Renal cortical epithelial cell (primary cell): ENCODE results near the gene TEAD4. TPM values are rescaled to one million over a fixed set of nuclear protein-coding genes. Genes with fewer than 3 reads are reported as not detected.

Experiments used
- DNase-seq: peaks from one replicate; pipeline ENCODE4 v3.0.0-alpha.2; 2011; ENCODE audit warnings: low read depth
- total RNA-seq: library from RNA; depleted of rRNA; stranded (reverse); fragments of >200 nt; gene quantifications from 2 replicates; pipeline ENCODE4 v1.2.3, GENCODE V29; 2014

TEAD4 gene
- total RNA-seq, 1 donor from 2014 or later = 15.3 TPM

DNA sequence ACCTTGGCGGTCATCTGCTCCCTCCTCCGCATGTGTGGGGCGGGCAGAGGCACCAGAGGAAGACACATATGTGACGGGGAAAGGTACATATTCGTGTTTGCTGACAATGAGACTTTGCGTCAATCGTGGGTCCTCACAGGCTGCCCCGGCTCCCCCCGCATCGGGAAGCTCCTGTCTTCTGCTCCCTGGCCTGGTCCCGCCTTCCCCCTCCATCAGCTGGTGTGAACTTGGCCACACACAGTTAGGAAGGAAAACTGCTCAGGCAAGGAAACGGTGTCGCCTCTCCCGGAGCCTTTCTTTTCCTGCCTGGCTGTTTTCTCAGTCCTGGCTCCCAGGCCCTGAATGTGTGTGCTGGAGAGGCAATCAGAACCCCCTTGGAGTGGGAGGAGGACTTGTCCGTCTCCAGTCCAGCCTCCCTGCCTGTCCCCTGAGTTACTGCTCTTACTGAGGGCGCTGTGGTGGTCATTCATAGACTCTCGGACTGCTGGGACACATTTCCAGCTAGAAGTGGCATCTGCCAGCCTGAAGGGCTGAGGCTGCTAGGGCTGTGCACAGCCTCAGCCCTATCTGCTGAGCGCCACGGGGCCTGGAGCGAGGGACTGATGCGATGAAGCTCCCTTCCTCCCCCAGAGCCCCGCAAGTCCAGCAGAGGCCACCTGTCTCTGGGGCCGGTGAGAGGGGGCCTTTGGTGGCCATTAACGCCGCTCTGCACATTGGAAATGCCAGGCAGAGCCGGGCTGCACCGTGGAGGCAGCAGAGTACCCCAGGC lies 73.8 kb downstream of the TEAD4 start:
- DNase-seq = no peak

DNA sequence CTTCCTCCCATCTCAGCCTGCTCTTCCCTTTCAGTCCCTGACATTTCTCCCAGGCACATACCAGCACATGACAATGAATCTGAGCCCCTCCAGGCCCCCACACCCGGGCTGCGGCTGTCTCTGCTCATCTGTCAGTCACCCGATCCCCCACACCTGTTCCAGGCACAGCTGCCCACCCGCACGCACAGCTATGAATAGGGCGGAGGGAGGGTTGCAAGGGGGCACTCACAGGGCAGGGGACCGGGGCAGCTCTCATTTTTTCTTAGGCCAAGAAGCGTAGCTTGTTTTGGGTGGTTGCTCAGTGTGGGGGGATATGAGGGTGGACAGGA lies 74.3 kb downstream of the TEAD4 start:
- no peak for DNase-seq

GRCh38 chr12:3034067-3034750 lies 75.0 kb downstream of the TEAD4 start:
- DNase-seq = peak; percentile 45

- DNase-seq = peak; percentile 15
Observed at GRCh38 chr12:3035171-3035570, 76.0 kb downstream of the TEAD4 start.

- DNase-seq = no peak
Observed at GRCh38 chr12:3035815-3036702, 76.9 kb downstream of the TEAD4 start.

- no peak for DNase-seq
Observed at GRCh38 chr12:3036901-3037600, 77.9 kb downstream of the TEAD4 start.

- no peak for DNase-seq
Observed at GRCh38 chr12:3038166-3038565, 79.0 kb downstream of the TEAD4 start.

DNA sequence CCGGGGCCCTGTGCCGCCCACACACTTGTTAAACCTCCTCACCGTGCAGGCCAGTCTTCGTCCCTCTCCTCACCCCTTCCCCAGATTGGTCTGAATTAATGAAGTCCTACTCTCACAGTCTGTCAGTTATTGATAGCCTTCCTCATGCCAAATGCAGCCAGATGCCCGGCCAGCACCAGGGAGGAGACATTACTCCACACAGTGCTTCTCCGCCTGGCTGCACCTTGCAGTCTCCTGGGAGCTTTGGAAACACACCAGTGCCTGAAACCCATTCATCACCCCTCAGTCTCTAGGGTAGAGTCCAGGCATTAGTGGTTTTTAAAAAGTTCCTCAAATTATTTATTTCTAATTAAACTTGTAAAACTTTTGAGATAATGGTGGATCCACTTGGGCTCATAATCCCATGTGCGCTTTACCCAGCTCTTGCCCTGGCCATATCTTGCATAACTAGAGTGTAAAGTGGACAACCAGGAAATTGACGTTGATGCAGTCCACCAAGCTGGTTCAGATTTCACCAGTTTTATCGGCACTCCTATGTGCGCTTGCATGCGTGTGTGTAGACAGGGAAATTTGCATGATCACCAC lies 79.8 kb downstream of the TEAD4 start:
- DNase-seq = no peak

GRCh38 chr12:3040026-3040656 lies 80.9 kb downstream of the TEAD4 start:
- DNase-seq = no peak

DNA sequence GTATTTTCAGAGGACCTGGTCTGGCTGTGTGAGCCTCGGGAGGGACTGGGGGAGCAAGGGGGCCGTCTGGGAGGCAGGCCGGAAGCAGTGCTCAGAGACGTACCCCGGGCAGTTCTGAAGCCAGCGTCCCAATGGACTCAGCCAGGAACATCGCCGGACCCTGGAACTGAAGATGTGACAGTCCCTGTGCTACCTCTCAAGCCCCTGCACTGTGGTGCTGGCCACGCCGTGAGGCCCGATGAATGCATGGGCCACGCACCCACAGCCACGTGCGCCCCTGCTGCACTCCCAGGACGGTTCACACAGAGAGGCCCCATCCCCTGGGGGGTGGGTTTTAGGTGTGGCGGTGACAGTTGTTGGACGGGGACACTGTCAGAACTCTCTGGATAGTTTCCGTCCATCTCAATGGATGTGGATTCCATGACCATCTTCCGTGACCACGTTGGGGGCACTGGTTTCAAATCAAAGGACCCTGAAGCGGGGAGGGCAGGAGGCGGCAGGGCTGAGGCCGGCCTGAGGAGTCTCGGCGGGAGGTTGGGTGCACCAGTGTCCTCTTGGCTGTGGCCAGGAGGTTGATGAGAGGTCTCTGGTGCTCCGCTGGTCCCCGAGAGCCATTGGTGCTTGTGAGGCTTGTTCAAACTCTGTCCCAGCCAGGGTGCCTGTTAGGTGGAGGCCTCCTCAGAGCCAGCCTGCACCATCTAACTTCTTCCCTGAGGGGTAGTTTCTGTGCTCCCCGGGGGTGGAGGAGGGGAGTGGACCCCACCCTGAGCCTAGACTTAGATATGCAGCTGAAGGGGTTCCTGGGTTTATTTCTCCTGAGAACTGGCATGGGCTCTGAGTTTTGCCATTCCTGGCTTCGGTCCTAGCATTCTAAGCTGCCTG lies 81.7 kb downstream of the TEAD4 start:
- no peak for DNase-seq

DNA sequence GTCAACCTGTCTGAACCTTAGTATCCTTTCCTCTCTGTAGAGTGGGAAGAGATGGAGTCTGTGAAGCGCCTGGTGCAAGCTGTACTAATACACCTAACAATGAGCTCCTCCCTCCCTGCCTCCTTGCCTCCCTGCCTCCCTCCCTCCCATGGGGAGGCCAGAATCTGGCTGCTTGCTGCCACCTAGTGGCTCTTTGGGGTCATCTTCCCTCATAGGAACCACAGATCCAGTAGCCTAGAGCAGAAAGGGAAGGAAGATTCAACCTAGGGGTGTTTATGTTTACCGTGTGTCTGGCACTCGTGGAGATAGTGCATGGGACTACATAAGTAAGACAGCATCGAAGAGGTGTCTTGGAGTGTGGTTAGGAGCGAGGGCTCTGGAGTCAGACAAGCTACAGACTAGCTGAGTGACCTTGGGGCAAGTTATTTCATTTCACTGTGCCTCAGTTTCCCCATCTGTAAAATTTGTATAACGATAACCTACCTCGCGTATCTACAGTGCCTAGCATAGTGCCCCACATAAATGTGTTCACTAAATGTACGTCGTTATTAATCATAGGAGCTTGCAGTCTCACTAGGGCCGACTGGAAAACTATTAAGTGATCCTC lies 82.5 kb downstream of the TEAD4 start:
- DNase-seq = peak; percentile 54

DNA sequence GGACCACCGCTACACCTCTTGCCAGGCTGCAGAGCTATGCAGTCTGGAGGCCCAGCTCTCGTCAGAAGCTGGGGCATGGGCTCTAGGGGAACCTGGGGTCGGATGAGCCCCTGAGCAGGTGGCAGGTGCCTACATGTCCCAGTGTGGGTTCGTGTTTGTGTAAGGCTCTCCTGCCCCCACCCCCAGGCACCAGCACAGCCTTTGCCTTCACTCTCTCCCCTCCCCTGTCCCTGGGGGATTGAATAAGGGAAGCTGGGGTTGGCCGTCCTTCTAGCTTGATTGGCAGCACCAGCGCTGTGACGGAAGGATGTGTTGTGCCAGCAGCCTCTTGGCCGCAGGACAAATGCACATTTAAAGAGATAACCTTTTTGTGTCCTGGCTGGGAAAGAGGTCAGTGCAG lies 83.2 kb downstream of the TEAD4 start:
- DNase-seq = no peak

GRCh38 chr12:3042826-3043225 lies 83.6 kb downstream of the TEAD4 start:
- no peak for DNase-seq

GRCh38 chr12:3043406-3043805 lies 84.2 kb downstream of the TEAD4 start:
- DNase-seq = no peak

- DNase-seq = no peak
Observed at GRCh38 chr12:3044141-3044630, 85.0 kb downstream of the TEAD4 start.

DNA sequence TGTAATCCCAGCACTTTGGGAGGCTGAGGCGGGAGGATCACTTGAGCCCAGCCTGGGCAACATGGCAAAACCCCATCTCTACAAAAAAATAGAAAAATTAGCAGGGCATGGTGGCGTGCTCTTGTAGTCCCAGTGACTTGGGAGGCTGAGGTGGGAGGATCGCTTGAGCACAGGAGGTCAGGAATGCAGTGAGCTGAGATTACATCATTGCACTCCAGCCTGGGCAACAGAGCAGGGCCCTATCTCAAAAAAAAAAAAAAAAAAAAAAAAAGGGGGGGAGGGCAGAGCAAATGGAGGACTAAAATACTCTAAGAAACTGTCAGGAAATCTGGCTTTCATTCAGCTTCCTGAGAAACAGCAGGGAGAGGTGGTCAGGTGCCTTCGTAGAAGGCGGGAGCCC lies 86.3 kb downstream of the TEAD4 start:
- DNase-seq = no peak

DNA sequence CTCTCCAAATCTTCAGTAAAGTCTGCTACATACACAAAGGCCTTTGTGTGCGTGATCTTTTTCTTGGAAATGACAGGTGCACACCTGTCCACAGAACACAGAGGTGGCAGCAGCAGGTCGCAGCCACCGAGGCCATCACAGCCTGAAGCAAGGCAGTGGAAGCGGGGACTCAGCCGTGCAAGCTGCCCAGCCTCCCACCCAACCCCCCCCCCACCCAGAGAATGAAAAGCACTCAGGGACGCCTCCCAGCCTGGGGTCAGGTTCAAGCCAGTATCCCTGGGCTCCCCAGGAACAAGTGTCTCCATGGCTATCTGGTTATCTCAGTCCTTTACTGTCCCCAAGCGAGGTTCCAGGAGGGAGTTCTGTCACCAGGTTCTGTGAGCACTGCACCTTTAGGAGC lies 86.8 kb downstream of the TEAD4 start:
- DNase-seq = no peak

DNA sequence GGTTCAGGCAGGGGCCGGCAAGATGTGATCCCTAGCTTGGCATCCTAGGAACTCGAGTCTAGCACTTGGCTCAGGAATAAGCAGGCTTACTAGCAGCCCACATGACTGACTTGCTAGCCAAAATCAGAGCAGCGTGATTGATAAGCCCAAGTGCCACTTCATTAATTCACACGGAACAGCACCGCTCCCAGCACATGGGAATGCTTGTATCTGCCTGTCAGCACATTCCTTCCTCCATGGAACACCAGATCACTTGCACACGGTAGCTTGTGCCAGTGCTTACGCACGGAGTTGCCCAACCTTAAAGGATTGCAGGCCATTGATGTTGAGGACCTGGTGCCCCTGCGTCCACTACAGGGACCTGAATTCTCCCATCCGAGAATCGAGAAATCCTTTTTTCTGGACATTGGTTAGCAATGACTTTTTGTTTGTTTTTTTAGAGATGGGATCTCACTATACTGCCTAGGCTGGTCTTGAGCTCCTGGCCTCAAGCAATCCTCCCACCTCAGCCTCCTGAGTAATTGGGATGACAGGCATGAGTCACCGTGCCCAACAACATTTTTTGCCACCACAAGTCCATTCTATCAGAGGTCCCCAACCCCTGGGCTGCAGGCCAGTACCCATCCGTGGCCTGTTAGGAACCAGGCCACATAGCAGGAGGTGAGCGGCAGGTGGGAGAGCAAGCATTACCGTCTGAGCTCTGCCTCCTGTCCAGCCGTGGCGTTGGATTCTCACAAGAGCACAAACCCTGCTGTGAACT lies 87.4 kb downstream of the TEAD4 start:
- peak; percentile 79 for DNase-seq

DNA sequence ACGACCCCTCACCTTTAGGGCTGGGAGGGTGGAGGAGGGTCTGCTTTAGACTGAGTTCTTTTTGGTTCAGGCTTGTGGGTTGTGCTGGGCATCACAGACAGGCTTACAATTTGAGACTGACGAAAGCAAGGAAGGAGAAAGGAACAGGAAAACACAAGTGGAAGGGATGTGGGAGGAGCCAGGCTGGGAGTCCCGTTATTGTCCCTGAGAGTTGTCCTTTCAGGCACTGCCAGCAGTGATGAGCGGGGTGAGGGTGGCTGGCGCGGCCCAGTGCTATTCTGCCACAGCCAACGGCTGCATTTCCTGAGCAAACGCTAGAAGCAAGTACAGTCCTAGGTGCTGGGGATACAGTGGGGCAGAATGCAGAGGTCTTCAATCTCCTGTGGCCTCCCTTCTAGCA lies 88.8 kb downstream of the TEAD4 start:
- DNase-seq = no peak
